Gastroesophageal sphincter (tissue), 3 donors: Measurements from ENCODE around the gene IL25.

ENCODE experiments used
- EP300 ChIP-seq: sonication (generic); formaldehyde crosslinking; IDR thresholded peaks from one replicate; pipeline ENCODE4 v1.6.1; 2017; ENCODE audit warnings: antibody characterized with exemption, mild to moderate bottlenecking
- POLR2A ChIP-seq, 2 donors: fragments of 450-650 bp; IDR thresholded peaks; one replicate each; pipeline ENCODE4 v1.6.1; 2017; ENCODE audit warnings: antibody characterized with exemption in 2 of 2, mild to moderate bottlenecking in 2 of 2, moderate library complexity in 1 of 2
- POLR2AphosphoS5 ChIP-seq: sonication (generic); formaldehyde crosslinking; IDR thresholded peaks from one replicate; pipeline ENCODE4 v1.6.1; 2017; ENCODE audit warnings: antibody characterized with exemption
- TF ChIP-seq, protein P1 (sequence below), 4 experiments: fragments of 200-600 bp in 2 of 4; fragments of 450-650 bp in 2 of 4; sonication (generic) in 1 of 4; IDR thresholded peaks; one replicate each; pipeline ENCODE4 v1.5.1; 2017 to 2019; ENCODE audit warnings: antibody characterized with exemption in 4 of 4, mild to moderate bottlenecking in 2 of 4, moderate library complexity in 2 of 4

GRCh38 chr14:23384364-23385080, 11.9 kb downstream of the IL25 start:
- TF ChIP-seq, protein P1, sequence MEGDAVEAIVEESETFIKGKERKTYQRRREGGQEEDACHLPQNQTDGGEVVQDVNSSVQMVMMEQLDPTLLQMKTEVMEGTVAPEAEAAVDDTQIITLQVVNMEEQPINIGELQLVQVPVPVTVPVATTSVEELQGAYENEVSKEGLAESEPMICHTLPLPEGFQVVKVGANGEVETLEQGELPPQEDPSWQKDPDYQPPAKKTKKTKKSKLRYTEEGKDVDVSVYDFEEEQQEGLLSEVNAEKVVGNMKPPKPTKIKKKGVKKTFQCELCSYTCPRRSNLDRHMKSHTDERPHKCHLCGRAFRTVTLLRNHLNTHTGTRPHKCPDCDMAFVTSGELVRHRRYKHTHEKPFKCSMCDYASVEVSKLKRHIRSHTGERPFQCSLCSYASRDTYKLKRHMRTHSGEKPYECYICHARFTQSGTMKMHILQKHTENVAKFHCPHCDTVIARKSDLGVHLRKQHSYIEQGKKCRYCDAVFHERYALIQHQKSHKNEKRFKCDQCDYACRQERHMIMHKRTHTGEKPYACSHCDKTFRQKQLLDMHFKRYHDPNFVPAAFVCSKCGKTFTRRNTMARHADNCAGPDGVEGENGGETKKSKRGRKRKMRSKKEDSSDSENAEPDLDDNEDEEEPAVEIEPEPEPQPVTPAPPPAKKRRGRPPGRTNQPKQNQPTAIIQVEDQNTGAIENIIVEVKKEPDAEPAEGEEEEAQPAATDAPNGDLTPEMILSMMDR (IDR thresholded peaks at IDR 0.05), result no peak
- no peak for TF ChIP-seq POLR2A (IDR thresholded peaks at IDR 0.05)
- no peak for TF ChIP-seq POLR2AphosphoS5
- TF ChIP-seq EP300, result no peak
